Endothelial cell (in vitro differentiated cells): Measurements from ENCODE around the gene C2orf42. TPM values are rescaled to one million over a fixed set of nuclear protein-coding genes. Genes with fewer than 3 reads are reported as not detected.
"Not testable (repeated sequence)": the region's sequence is repeated elsewhere in the genome, so short reads cannot be mapped to it uniquely, and the experiment has no call there.

Experiments
- DNase-seq: peaks from one replicate; pipeline ENCODE4 v3.0.0; 2021; ENCODE audit warnings: low spot score
- H3K27ac Mint-ChIP-seq: one replicate; pipeline ENCODE4 v1.8.0; 2021; ENCODE audit warnings: mixed read lengths, inconsistent platforms; ENCODE audit not compliant: unreplicated experiment
- H3K27me3 Mint-ChIP-seq: one replicate; pipeline ENCODE4 v1.8.0; 2021; ENCODE audit warnings: mild to moderate bottlenecking, moderate library complexity, mixed read lengths, inconsistent platforms; ENCODE audit not compliant: unreplicated experiment
- H3K36me3 Mint-ChIP-seq: one replicate; pipeline ENCODE4 v1.8.0; 2021; ENCODE audit warnings: mild to moderate bottlenecking, low read depth, mixed read lengths, inconsistent platforms; ENCODE audit not compliant: unreplicated experiment
- H3K4me1 Mint-ChIP-seq: one replicate; pipeline ENCODE4 v1.8.0; 2021; ENCODE audit warnings: mild to moderate bottlenecking, mixed read lengths, inconsistent platforms; ENCODE audit not compliant: unreplicated experiment
- H3K4me3 Mint-ChIP-seq: one replicate; pipeline ENCODE4 v1.8.0; 2021; ENCODE audit warnings: mild to moderate bottlenecking, mixed read lengths, inconsistent platforms; ENCODE audit not compliant: unreplicated experiment
- H3K9me3 Mint-ChIP-seq: one replicate; pipeline ENCODE4 v1.8.0; 2021; ENCODE audit warnings: mixed read lengths, inconsistent platforms; ENCODE audit not compliant: unreplicated experiment
- total RNA-seq: library from RNA; stranded (reverse); fragmentation: NEBNext Ultra II Directional; extraction: Animal tissue kit (Norgen Biotek cat#: 25700); gene quantifications from one replicate; pipeline ENCODE4 v1.2.1, GENCODE V29; 2021; ENCODE audit not compliant: unreplicated experiment
- TF ChIP-seq, protein P1 (sequence below): fragments of 200-600 bp; sonication (generic); IDR thresholded peaks from one replicate; pipeline ENCODE4 v1.5.0; 2021; ENCODE audit warnings: antibody characterized with exemption; ENCODE audit not compliant: unreplicated experiment

C2orf42 gene
- total RNA-seq, 1 donor from 2014 or later = 15.0 TPM

DNA sequence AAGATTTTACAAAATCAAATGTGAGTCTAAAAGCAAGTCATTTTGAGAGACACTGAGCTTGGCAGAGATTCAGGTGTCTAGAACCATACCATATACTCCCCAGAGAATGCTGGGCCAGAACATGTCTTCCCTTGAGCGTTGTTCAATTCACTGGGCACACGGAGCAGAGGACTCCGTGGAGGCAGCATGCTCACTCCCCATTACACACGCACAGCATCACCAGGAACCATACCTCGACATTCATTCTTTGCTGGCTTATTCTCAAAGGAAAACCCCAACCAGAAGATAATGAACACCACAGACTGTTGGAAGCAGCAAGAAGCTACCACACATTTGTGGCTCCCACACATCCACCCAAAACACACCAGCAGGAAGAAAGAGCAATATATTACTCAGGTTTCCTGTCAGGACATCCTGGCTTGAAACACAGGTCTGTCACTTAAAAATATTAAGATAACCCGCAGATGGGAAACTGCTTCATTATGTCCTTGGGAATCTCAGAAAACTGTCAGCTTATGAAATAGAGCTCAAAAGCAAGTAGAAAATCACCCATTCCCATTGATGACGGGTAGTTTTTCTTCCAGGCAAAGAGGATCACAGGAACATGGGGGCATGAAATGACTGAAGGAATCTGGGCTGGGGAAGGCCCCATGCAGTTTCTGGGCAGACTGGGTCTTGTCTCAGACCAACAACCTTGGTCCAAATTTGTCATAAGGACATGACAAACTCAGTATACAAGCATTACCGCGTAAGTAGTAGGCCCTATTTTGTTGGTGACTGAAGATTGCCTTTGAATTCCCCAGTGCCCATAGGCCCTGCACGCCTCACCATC lies 57.1 kb downstream of the C2orf42 start:
- H3K27me3 Mint-ChIP-seq = no peaks in the 10 kb centered on the region
- peak overlapping the region; percentile 52 for H3K4me3 Mint-ChIP-seq
- H3K4me1 Mint-ChIP-seq = peaks cover 51% of the 10 kb centered on the region
- H3K9me3 Mint-ChIP-seq = no peaks in the 10 kb centered on the region
- no peak for DNase-seq
- no peaks in the 10 kb centered on the region for H3K36me3 Mint-ChIP-seq
- TF ChIP-seq, protein P1, sequence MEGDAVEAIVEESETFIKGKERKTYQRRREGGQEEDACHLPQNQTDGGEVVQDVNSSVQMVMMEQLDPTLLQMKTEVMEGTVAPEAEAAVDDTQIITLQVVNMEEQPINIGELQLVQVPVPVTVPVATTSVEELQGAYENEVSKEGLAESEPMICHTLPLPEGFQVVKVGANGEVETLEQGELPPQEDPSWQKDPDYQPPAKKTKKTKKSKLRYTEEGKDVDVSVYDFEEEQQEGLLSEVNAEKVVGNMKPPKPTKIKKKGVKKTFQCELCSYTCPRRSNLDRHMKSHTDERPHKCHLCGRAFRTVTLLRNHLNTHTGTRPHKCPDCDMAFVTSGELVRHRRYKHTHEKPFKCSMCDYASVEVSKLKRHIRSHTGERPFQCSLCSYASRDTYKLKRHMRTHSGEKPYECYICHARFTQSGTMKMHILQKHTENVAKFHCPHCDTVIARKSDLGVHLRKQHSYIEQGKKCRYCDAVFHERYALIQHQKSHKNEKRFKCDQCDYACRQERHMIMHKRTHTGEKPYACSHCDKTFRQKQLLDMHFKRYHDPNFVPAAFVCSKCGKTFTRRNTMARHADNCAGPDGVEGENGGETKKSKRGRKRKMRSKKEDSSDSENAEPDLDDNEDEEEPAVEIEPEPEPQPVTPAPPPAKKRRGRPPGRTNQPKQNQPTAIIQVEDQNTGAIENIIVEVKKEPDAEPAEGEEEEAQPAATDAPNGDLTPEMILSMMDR = no peak
- H3K27ac Mint-ChIP-seq = peak overlapping the region; percentile 96

GRCh38 chr2:70133127-70133452 lies 57.7 kb downstream of the C2orf42 start:
- Mint-ChIP-seq H3K9me3 (no peaks in the 10 kb centered on the region), H3K27me3 (no peaks in the 10 kb centered on the region), H3K27ac (peak overlapping the region; percentile 96), H3K4me1 (peaks cover 51% of the 10 kb centered on the region), H3K4me3 (no peak overlapping the region), H3K36me3 (no peaks in the 10 kb centered on the region)
- TF ChIP-seq, protein P1 = no peak
- no peak for DNase-seq

- no peak for DNase-seq
- Mint-ChIP-seq H3K4me1 (peaks cover 52% of the 10 kb centered on the region), H3K27me3 (no peaks in the 10 kb centered on the region), H3K4me3 (peak overlapping the region; percentile 2), H3K27ac (peak overlapping the region; percentile 96), H3K36me3 (no peaks in the 10 kb centered on the region), H3K9me3 (no peaks in the 10 kb centered on the region)
- TF ChIP-seq, protein P1 = no peak
These were observed 58.3 kb downstream of the C2orf42 start for GRCh38 chr2:70132244-70133126.

DNA sequence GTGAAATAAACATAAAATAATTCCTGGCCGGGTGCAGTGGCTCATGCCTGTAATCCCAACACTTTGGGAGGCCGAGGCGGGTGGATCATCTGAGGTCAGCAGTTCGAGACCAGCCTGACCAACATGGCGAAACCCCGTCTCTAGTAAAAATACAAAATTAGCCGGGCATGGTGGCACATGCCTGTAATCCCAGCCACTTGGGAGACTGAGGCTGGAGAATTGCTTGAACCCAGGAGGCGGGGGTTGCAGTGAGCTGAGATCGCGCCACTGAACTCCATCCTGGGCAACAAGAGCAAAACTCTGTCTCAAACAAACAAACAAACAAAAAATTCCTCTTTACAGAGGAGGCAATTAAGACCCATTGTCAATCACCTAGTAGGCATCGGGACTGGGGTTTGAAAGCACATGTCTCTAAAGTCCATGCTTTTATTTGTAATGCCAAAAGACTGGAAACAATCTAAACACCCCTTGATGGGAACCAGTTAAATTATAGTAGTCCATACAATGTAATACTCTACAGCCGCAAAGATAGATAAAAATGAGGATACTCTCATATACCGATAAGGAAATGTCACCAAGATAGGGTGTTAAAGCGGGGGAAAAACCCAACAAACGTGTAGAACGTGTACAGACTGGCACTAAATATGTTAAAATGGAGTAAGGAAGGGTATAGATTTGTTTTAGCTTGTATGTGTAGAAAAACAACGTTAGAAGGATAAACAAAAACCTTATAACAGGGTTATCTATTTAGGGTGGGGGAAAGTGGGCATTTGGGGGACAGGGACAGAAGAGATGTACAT lies 59.3 kb downstream of the C2orf42 start:
- H3K27me3 Mint-ChIP-seq, H3K4me3 Mint-ChIP-seq, H3K9me3 Mint-ChIP-seq, DNase-seq, H3K36me3 Mint-ChIP-seq: not testable (repeated sequence)
- peak overlapping the region; percentile 85 for H3K27ac Mint-ChIP-seq
- H3K4me1 Mint-ChIP-seq = peaks cover 52% of the 10 kb centered on the region

- TF ChIP-seq, protein P1 = no peak
- H3K9me3 Mint-ChIP-seq = no peaks in the 10 kb centered on the region
- H3K4me1 Mint-ChIP-seq = peaks cover 52% of the 10 kb centered on the region
- H3K36me3 Mint-ChIP-seq = peaks cover 9% of the 10 kb centered on the region
- DNase-seq = no peak
- H3K4me3 Mint-ChIP-seq = no peak overlapping the region
- no peak overlapping the region for H3K27ac Mint-ChIP-seq
- H3K27me3 Mint-ChIP-seq = peaks cover 22% of the 10 kb centered on the region
These were observed 62.8 kb downstream of the C2orf42 start for GRCh38 chr2:70128005-70128404.
